ENCODE measurements around the gene UCHL1. TPM values are rescaled to one million over a fixed set of nuclear protein-coding genes. Genes with fewer than 3 reads are reported as not detected.

Gene UCHL1
- total RNA-seq, 1 donor from 2014 or later, result 1,012 TPM

GRCh38 chr4:41296995-41297394 lies 40.3 kb downstream of the UCHL1 start:
- H3K4me3 Mint-ChIP-seq (ENCODE audit: unreplicated experiment), result no peak overlapping the region
- H3K27me3 Mint-ChIP-seq (ENCODE audit: unreplicated experiment), result no peaks in the 10 kb centered on the region
- no peak for TF ChIP-seq CTCF (IDR thresholded peaks at IDR 0.05; ENCODE audit: partially characterized antibody, unreplicated experiment)

GRCh38 chr4:41297832-41298231 lies 41.1 kb downstream of the UCHL1 start:
- Mint-ChIP-seq H3K4me1 (ENCODE audit: low read depth, unreplicated experiment) (no peaks in the 10 kb centered on the region), H3K36me3 (ENCODE audit: unreplicated experiment) (no peaks in the 10 kb centered on the region), H3K9me3 (ENCODE audit: unreplicated experiment) (peaks cover 3% of the 10 kb centered on the region), H3K4me3 (ENCODE audit: unreplicated experiment) (no peak overlapping the region), H3K27ac (ENCODE audit: unreplicated experiment) (no peak overlapping the region), H3K27me3 (ENCODE audit: unreplicated experiment) (no peaks in the 10 kb centered on the region)
- no peak for TF ChIP-seq CTCF (IDR thresholded peaks at IDR 0.05; ENCODE audit: partially characterized antibody, unreplicated experiment)
- no peak for DNase-seq

More at GRCh38 chr4:41296995-41297394, 40.3 kb downstream of the UCHL1 start:
- no peaks in the 10 kb centered on the region for H3K4me1 Mint-ChIP-seq (ENCODE audit: low read depth, unreplicated experiment)
- peaks cover 3% of the 10 kb centered on the region for H3K9me3 Mint-ChIP-seq (ENCODE audit: unreplicated experiment)
- H3K36me3 Mint-ChIP-seq (ENCODE audit: unreplicated experiment), result no peaks in the 10 kb centered on the region
- DNase-seq, result no peak
- no peak overlapping the region for H3K27ac Mint-ChIP-seq (ENCODE audit: unreplicated experiment)

GRCh38 chr4:41299486-41299885 lies 42.8 kb downstream of the UCHL1 start:
- DNase-seq, result no peak
- Mint-ChIP-seq H3K27ac (ENCODE audit: unreplicated experiment) (no peak overlapping the region), H3K27me3 (ENCODE audit: unreplicated experiment) (no peaks in the 10 kb centered on the region), H3K9me3 (ENCODE audit: unreplicated experiment) (peaks cover 4% of the 10 kb centered on the region), H3K36me3 (ENCODE audit: unreplicated experiment) (peaks cover 5% of the 10 kb centered on the region), H3K4me3 (ENCODE audit: unreplicated experiment) (no peak overlapping the region), H3K4me1 (ENCODE audit: low read depth, unreplicated experiment) (no peaks in the 10 kb centered on the region)
- TF ChIP-seq CTCF (IDR thresholded peaks at IDR 0.05; ENCODE audit: partially characterized antibody, unreplicated experiment), result no peak

GRCh38 chr4:41301137-41301536 lies 44.4 kb downstream of the UCHL1 start:
- H3K27me3 Mint-ChIP-seq (ENCODE audit: unreplicated experiment), result no peaks in the 10 kb centered on the region
- no peak for DNase-seq
- no peak overlapping the region for H3K4me3 Mint-ChIP-seq (ENCODE audit: unreplicated experiment)
- no peak overlapping the region for H3K27ac Mint-ChIP-seq (ENCODE audit: unreplicated experiment)
- H3K36me3 Mint-ChIP-seq (ENCODE audit: unreplicated experiment), result peaks cover 5% of the 10 kb centered on the region
- H3K4me1 Mint-ChIP-seq (ENCODE audit: low read depth, unreplicated experiment), result peaks cover 2% of the 10 kb centered on the region
- H3K9me3 Mint-ChIP-seq (ENCODE audit: unreplicated experiment), result peaks cover 1% of the 10 kb centered on the region
- no peak for TF ChIP-seq CTCF (IDR thresholded peaks at IDR 0.05; ENCODE audit: partially characterized antibody, unreplicated experiment)

- Mint-ChIP-seq H3K27ac (ENCODE audit: unreplicated experiment) (no peak overlapping the region), H3K4me1 (ENCODE audit: low read depth, unreplicated experiment) (peaks cover 2% of the 10 kb centered on the region), H3K4me3 (ENCODE audit: unreplicated experiment) (no peak overlapping the region), H3K27me3 (ENCODE audit: unreplicated experiment) (no peaks in the 10 kb centered on the region), H3K9me3 (ENCODE audit: unreplicated experiment) (peaks cover 3% of the 10 kb centered on the region), H3K36me3 (ENCODE audit: unreplicated experiment) (peaks cover 5% of the 10 kb centered on the region)
- no peak for TF ChIP-seq CTCF (IDR thresholded peaks at IDR 0.05; ENCODE audit: partially characterized antibody, unreplicated experiment)
- no peak for DNase-seq
These were observed 46.8 kb downstream of the UCHL1 start for GRCh38 chr4:41303372-41304118.

Measured in glutamatergic neuron (in vitro differentiated cells).